ENCODE measurements around the gene GPHB5.

- no peak for TF ChIP-seq CTCF (IDR thresholded peaks at IDR 0.05; ENCODE audit: low read depth, low read length, poor library complexity, severe bottlenecking)
- no peak for TF ChIP-seq EZH2phosphoT487 (IDR thresholded peaks at IDR 0.05; ENCODE audit: borderline replicate concordance, low read length)
Observed at GRCh38 chr14:63286071-63286470, 32.7 kb downstream of the GPHB5 start.

Measured in DOHH2 (cell line).